Measurements from ENCODE around the gene AGMO.
"Not testable (repeated sequence)": the region's sequence is repeated elsewhere in the genome, so short reads cannot be mapped to it uniquely, and the experiment has no call there.

The AGMO gene

DNA sequence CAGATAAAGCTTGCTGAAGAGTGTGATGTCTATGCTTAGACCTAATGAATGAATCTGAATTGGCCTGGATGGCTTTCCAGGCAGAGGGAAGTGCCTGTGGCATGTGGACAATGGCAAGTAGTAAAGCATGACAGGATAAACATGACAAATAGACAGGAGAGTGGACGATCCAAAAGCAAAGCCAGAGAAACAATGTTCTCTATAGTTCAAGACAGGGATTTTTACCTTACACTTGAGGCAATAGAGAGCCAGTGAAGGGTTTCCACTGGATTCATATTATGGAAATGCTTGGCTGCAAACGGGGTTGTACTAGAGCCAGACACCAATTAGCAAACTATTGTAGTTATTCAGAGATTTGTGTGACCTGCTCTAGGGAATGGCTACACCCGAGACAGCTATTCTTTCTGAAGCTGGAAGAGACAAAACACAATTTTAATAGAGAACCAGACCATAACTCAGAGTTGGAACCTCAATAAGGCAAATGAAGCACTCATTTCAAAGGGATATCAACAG, 2.3 kb downstream of the AGMO start:
- Histone ChIP-seq H3K4me3 (ENCODE audit: low read depth in 1 of 2, low read length in 2 of 2) (no peak overlapping the region), H3K36me3 (ENCODE audit: control insufficient read depth in 1 of 2, insufficient read depth in 2 of 2, low read length in 2 of 2) (no peaks in the 10 kb centered on the region), H3K27ac (ENCODE audit: low read length) (no peak overlapping the region), H3K27me3 (ENCODE audit: low read depth, low read length) (no peaks in the 10 kb centered on the region), H3K9me3 (ENCODE audit: control insufficient read depth in 1 of 2, low read length in 2 of 2) (no peaks in the 10 kb centered on the region), H3K4me1 (ENCODE audit: control insufficient read depth in 1 of 2, insufficient read depth in 2 of 2, low read length in 2 of 2) (no peaks in the 10 kb centered on the region)

DNA sequence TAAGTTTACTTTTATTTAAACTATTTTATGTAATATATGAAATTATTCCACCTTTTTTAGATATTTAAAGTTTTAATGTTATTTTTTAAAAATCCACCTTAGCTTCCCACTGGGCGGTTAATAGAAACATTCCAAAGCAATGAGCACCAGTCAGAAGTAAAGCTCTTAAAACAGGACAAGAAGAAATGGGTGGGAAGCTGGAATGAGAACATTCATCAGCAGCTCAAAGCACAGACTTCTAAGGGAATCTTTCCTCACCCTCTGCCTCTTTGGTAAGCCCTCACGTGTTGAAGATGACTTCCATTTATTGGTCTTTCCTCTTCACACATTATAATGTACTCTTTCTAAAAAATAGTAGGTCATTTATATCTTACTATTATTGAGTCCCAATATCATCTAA, 3.1 kb downstream of the AGMO start:
- Histone ChIP-seq H3K9me3 (ENCODE audit: control insufficient read depth in 1 of 2, low read length in 2 of 2) (no peaks in the 10 kb centered on the region), H3K27ac (ENCODE audit: low read length) (no peak overlapping the region), H3K4me3 (ENCODE audit: low read depth in 1 of 2, low read length in 2 of 2) (no peak overlapping the region), H3K4me1 (ENCODE audit: control insufficient read depth in 1 of 2, insufficient read depth in 2 of 2, low read length in 2 of 2) (no peaks in the 10 kb centered on the region), H3K27me3 (ENCODE audit: low read depth, low read length) (no peaks in the 10 kb centered on the region), H3K36me3 (ENCODE audit: control insufficient read depth in 1 of 2, insufficient read depth in 2 of 2, low read length in 2 of 2) (no peaks in the 10 kb centered on the region)

DNA sequence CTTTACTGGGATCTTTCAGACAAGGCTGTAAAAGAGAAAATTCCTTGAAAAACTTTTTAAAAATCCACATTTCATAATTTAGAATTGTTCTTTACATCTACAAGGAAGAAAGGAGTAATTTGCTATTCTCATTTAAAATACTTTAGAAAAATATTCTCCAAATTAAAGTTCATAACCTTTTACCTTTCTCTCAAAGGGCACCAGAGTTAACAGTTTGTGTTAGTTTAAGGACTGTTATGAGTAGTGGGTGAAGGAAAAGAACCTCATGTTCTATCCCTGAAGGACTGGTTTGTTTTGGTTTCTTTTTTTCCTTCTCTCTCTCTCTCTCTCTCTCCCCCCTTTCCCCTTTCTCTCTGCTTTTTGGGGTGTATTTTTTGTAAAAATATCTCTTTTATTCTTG, 4.1 kb downstream of the AGMO start:
- H3K4me1 ChIP-seq (ENCODE audit: control insufficient read depth in 1 of 2, insufficient read depth in 2 of 2, low read length in 2 of 2), result no peaks in the 10 kb centered on the region
- no peaks in the 10 kb centered on the region for H3K27me3 ChIP-seq (ENCODE audit: low read depth, low read length)
- no peak overlapping the region for H3K4me3 ChIP-seq (ENCODE audit: low read depth in 1 of 2, low read length in 2 of 2)
- H3K27ac ChIP-seq (ENCODE audit: low read length), result no peak overlapping the region
- no peaks in the 10 kb centered on the region for H3K9me3 ChIP-seq (ENCODE audit: control insufficient read depth in 1 of 2, low read length in 2 of 2)
- no peaks in the 10 kb centered on the region for H3K36me3 ChIP-seq (ENCODE audit: control insufficient read depth in 1 of 2, insufficient read depth in 2 of 2, low read length in 2 of 2)

DNA sequence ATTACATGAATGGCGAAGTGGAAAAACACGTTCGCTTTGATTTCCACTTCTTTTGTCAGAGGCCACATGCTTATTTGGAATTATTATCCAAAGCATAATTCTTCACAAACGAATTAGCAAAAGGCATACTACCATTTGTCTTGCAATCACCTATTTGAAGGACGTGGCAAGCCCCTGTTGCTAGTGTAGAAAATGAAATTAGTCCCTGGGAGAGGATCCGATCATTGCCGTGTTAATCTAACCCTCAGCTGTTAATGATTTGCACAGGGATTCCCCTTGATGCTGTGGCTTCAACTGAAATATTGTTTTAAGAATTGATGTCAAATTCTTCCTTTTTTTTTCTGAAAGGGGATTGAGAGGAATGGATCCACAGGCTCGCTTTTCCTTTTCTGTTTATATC, 4.6 kb downstream of the AGMO start:
- H3K27me3 ChIP-seq (ENCODE audit: low read depth, low read length), result no peaks in the 10 kb centered on the region
- no peak overlapping the region for H3K4me3 ChIP-seq (ENCODE audit: low read depth in 1 of 2, low read length in 2 of 2)
- H3K9me3 ChIP-seq (ENCODE audit: control insufficient read depth in 1 of 2, low read length in 2 of 2), result no peaks in the 10 kb centered on the region
- H3K36me3 ChIP-seq (ENCODE audit: control insufficient read depth in 1 of 2, insufficient read depth in 2 of 2, low read length in 2 of 2), result no peaks in the 10 kb centered on the region
- no peak overlapping the region for H3K27ac ChIP-seq (ENCODE audit: low read length)
- no peaks in the 10 kb centered on the region for H3K4me1 ChIP-seq (ENCODE audit: control insufficient read depth in 1 of 2, insufficient read depth in 2 of 2, low read length in 2 of 2)

DNA sequence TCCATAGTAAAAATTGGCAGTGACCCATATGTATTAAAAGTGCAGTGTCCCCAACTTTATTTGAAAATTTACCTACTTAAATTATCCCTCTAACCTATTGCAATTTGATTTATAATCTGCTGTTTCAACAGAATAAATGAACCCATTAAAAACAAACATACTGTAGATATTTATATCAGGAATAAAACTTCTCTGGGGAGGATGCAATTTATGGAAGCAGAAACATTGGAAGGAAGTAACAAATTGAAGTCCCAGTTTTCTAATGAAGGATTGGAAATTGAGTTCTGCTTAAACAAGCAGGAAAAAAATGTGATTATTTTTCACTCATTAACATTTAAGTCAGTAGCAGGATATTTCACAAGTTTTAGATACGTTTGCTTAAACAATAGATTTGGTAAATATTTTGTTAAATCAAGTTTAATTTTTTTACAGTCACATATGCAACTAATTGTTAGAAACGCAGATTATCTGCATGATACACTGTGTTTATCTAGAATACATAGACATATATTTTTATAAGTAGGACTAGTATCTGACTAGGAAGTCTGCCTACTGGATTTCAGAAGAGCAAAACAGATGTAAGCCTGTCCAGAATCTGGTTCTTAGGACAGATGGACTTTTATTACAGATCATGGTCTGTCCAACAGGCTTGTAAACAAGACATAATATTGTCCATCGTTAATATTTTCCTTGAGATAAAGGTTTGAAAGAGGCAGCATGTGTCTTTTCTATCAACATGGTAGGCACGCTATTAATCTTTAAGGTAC, 5.3 kb downstream of the AGMO start:
- H3K4me1 ChIP-seq (ENCODE audit: control insufficient read depth in 1 of 2, insufficient read depth in 2 of 2, low read length in 2 of 2), result no peaks in the 10 kb centered on the region
- H3K27me3 ChIP-seq (ENCODE audit: low read depth, low read length), result no peaks in the 10 kb centered on the region
- no peak overlapping the region for H3K4me3 ChIP-seq (ENCODE audit: low read depth in 1 of 2, low read length in 2 of 2)
- no peaks in the 10 kb centered on the region for H3K36me3 ChIP-seq (ENCODE audit: control insufficient read depth in 1 of 2, insufficient read depth in 2 of 2, low read length in 2 of 2)
- no peaks in the 10 kb centered on the region for H3K9me3 ChIP-seq (ENCODE audit: control insufficient read depth in 1 of 2, low read length in 2 of 2)
- H3K27ac ChIP-seq (ENCODE audit: low read length), result no peak overlapping the region

DNA sequence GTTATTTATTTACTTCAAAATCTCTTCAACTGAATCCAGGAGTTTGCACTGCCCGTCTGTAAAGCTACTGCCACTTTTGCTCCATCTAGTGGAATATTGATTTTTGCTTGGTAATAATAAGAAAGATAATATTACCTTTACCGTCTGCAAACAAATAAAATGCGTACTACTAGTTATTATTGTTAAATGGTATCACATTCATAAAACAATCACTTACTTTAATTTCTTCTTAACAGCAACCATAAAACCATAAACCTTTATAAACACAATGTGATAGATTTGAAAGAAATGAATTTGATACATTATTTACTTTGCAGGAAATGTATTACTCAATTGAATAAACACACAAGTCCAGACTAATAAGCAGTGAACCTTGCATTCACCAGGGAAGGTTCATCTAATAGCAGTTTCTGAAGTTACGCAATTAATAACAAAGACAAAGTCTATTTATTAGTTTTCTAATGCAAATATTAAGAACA, 6.4 kb downstream of the AGMO start:
- H3K9me3 ChIP-seq (ENCODE audit: control insufficient read depth in 1 of 2, low read length in 2 of 2), result no peaks in the 10 kb centered on the region
- H3K4me1 ChIP-seq (ENCODE audit: control insufficient read depth in 1 of 2, insufficient read depth in 2 of 2, low read length in 2 of 2), result no peaks in the 10 kb centered on the region
- no peak overlapping the region for H3K27ac ChIP-seq (ENCODE audit: low read length)
- H3K4me3 ChIP-seq (ENCODE audit: low read depth in 1 of 2, low read length in 2 of 2), result no peak overlapping the region
- no peaks in the 10 kb centered on the region for H3K27me3 ChIP-seq (ENCODE audit: low read depth, low read length)
- no peaks in the 10 kb centered on the region for H3K36me3 ChIP-seq (ENCODE audit: control insufficient read depth in 1 of 2, insufficient read depth in 2 of 2, low read length in 2 of 2)

DNA sequence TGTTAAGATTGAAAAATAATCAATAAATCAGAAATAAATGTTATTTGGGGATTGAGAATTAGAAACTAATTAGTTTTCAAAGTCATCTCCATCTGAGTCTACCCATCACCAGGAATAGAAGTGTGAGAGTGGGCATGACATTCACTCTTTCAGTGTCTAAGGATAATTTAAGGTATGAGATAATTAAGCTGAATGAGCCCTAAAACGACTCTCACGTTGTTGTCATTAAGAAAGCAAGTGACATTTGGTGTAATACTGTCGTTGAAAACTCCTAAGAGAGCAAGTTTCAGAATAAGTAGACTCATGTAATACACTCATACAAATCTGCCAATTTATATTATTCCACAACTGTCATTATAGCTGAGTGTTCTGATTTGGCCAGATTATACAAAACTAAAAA, 7.1 kb downstream of the AGMO start:
- Histone ChIP-seq H3K36me3 (ENCODE audit: control insufficient read depth in 1 of 2, insufficient read depth in 2 of 2, low read length in 2 of 2) (no peaks in the 10 kb centered on the region), H3K27ac (ENCODE audit: low read length) (no peak overlapping the region), H3K9me3 (ENCODE audit: control insufficient read depth in 1 of 2, low read length in 2 of 2) (no peaks in the 10 kb centered on the region), H3K4me1 (ENCODE audit: control insufficient read depth in 1 of 2, insufficient read depth in 2 of 2, low read length in 2 of 2) (no peaks in the 10 kb centered on the region), H3K27me3 (ENCODE audit: low read depth, low read length) (no peaks in the 10 kb centered on the region), H3K4me3 (ENCODE audit: low read depth in 1 of 2, low read length in 2 of 2) (no peak overlapping the region)

DNA sequence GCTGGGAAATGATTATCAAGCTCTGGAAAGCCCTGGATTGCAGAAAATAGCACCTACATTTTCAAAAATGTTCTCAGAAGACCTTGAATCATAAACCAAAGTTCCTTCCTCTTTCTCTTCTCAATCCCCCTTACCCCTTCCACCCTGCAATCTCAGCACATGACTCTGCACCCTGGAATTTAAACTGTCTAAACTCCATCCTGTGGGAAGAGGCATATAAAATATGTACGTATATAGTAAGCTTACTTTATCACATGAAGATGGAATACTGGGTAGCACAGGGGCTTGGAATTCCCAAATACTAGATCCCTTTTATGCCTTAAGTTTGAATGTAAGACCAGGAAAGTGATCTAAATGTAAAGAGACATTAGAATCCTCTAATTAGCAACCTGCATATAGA, 7.7 kb downstream of the AGMO start:
- no peaks in the 10 kb centered on the region for H3K4me1 ChIP-seq (ENCODE audit: control insufficient read depth in 1 of 2, insufficient read depth in 2 of 2, low read length in 2 of 2)
- H3K27ac ChIP-seq (ENCODE audit: low read length), result no peak overlapping the region
- no peaks in the 10 kb centered on the region for H3K27me3 ChIP-seq (ENCODE audit: low read depth, low read length)
- H3K4me3 ChIP-seq (ENCODE audit: low read depth in 1 of 2, low read length in 2 of 2), result no peak overlapping the region
- H3K9me3 ChIP-seq (ENCODE audit: control insufficient read depth in 1 of 2, low read length in 2 of 2), result no peaks in the 10 kb centered on the region
- H3K36me3 ChIP-seq (ENCODE audit: control insufficient read depth in 1 of 2, insufficient read depth in 2 of 2, low read length in 2 of 2), result no peaks in the 10 kb centered on the region

DNA sequence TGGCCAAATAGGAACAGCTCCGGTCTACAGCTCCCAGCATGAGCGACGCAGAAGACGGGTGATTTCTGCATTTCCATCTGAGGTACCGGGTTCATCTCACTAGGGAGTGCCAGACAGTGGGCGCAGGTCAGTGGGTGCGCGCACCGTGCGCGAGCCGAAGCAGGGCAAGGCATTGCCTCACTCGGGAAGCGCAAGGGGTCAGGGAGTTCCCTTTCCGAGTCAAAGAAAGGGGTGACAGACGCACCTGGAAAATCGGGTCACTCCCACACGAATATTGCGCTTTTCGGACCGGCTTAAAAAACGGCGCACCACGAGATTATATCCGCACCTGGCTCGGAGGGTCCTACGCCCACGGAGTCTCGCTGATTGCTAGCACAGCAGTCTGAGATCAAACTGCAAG, 14.5 kb downstream of the AGMO start:
- not testable (repeated sequence) for H3K4me1 ChIP-seq (ENCODE audit: control insufficient read depth in 1 of 2, insufficient read depth in 2 of 2, low read length in 2 of 2); H3K9me3 ChIP-seq (ENCODE audit: control insufficient read depth in 1 of 2, low read length in 2 of 2); H3K36me3 ChIP-seq (ENCODE audit: control insufficient read depth in 1 of 2, insufficient read depth in 2 of 2, low read length in 2 of 2); H3K27me3 ChIP-seq (ENCODE audit: low read depth, low read length); H3K4me3 ChIP-seq (ENCODE audit: low read depth in 1 of 2, low read length in 2 of 2); H3K27ac ChIP-seq (ENCODE audit: low read length)

DNA sequence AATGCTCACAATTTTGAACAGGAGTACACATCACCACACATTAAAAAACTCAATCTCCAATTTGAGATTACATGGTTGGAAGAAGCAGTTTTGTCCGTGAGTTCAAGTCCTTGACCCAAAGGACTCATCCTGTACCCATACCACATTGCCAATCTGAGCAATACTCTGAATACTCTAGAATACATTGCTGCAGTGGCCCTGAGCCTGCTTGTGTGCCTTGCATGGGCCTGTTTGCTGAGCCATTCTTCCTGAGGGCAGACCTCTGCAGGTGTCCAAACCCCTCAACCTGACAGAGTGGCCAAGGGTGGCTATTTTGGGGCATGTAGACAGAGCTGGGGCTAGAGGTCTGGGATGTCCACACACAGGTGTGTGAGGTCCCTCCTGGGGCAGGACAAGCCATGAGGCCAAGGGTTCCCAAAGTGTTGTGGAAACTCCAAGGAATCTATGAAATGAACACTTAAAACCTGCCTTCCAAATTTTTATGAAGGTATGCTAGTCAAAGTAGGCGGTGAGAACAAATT, 15.5 kb downstream of the AGMO start:
- Histone ChIP-seq H3K4me1 (ENCODE audit: control insufficient read depth in 1 of 2, insufficient read depth in 2 of 2, low read length in 2 of 2) (no peaks in the 10 kb centered on the region), H3K9me3 (ENCODE audit: control insufficient read depth in 1 of 2, low read length in 2 of 2) (no peaks in the 10 kb centered on the region), H3K36me3 (ENCODE audit: control insufficient read depth in 1 of 2, insufficient read depth in 2 of 2, low read length in 2 of 2) (no peaks in the 10 kb centered on the region), H3K4me3 (ENCODE audit: low read depth in 1 of 2, low read length in 2 of 2) (no peak overlapping the region), H3K27ac (ENCODE audit: low read length) (no peak overlapping the region), H3K27me3 (ENCODE audit: low read depth, low read length) (no peaks in the 10 kb centered on the region)

DNA sequence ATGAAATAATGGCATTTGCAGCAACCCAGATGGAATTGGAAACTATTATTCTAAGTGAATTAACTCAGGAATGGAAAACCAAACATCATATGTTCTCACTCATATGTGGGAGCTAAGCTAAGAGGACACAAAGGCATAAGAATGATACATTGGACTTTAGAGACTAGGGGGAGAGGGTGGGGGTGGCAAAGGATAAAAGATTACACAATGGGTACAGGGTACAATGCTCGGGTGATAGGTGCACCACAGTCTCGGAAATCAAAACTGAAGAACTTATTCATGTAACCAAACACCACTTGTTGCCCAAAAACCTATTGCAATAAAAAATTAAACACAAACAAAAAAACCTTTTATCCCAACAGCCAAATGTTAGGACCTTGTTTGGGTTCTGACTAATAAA, 17.8 kb downstream of the AGMO start:
- Histone ChIP-seq H3K4me3 (ENCODE audit: low read depth in 1 of 2, low read length in 2 of 2) (no peak overlapping the region), H3K4me1 (ENCODE audit: control insufficient read depth in 1 of 2, insufficient read depth in 2 of 2, low read length in 2 of 2) (no peaks in the 10 kb centered on the region), H3K9me3 (ENCODE audit: control insufficient read depth in 1 of 2, low read length in 2 of 2) (peaks cover 0 to 7% of the 10 kb centered on the region in 2 donors), H3K27me3 (ENCODE audit: low read depth, low read length) (no peaks in the 10 kb centered on the region), H3K27ac (ENCODE audit: low read length) (no peak overlapping the region), H3K36me3 (ENCODE audit: control insufficient read depth in 1 of 2, insufficient read depth in 2 of 2, low read length in 2 of 2) (no peaks in the 10 kb centered on the region)

DNA sequence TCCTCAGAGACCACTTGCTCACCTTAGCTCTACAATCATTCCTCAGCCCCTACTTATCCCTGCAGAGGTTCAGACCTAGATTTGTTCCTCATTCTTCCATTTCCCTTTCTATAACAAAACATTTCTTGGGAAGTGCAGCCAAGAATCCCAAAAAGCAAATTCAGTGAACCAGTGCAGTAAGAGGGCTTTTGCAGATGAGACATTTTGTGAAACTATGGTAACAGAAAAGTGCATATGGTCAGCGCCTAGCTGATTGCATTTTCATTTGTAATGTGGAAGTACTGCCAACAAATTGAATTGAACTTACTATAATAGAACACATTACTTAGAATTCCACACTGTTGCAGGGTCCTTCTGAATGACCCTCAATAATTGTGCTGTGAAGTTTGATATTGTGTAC, 18.6 kb downstream of the AGMO start:
- no peaks in the 10 kb centered on the region for H3K36me3 ChIP-seq (ENCODE audit: control insufficient read depth in 1 of 2, insufficient read depth in 2 of 2, low read length in 2 of 2)
- no peak overlapping the region for H3K27ac ChIP-seq (ENCODE audit: low read length)
- no peaks in the 10 kb centered on the region for H3K27me3 ChIP-seq (ENCODE audit: low read depth, low read length)
- H3K9me3 ChIP-seq (ENCODE audit: control insufficient read depth in 1 of 2, low read length in 2 of 2), result peaks cover 0 to 10% of the 10 kb centered on the region in 2 donors
- H3K4me1 ChIP-seq (ENCODE audit: control insufficient read depth in 1 of 2, insufficient read depth in 2 of 2, low read length in 2 of 2), result no peaks in the 10 kb centered on the region
- no peak overlapping the region for H3K4me3 ChIP-seq (ENCODE audit: low read depth in 1 of 2, low read length in 2 of 2)
